HG02623 (cell line): ENCODE data around the gene PYGO2.

Experiments
- ATAC-seq: cut with Tn5 transposase; IDR thresholded peaks from one replicate; pipeline ENCODE4 v1.9.1; 2021; ENCODE audit warnings: moderate library complexity; ENCODE audit not compliant: unreplicated experiment

PYGO2 gene

DNA sequence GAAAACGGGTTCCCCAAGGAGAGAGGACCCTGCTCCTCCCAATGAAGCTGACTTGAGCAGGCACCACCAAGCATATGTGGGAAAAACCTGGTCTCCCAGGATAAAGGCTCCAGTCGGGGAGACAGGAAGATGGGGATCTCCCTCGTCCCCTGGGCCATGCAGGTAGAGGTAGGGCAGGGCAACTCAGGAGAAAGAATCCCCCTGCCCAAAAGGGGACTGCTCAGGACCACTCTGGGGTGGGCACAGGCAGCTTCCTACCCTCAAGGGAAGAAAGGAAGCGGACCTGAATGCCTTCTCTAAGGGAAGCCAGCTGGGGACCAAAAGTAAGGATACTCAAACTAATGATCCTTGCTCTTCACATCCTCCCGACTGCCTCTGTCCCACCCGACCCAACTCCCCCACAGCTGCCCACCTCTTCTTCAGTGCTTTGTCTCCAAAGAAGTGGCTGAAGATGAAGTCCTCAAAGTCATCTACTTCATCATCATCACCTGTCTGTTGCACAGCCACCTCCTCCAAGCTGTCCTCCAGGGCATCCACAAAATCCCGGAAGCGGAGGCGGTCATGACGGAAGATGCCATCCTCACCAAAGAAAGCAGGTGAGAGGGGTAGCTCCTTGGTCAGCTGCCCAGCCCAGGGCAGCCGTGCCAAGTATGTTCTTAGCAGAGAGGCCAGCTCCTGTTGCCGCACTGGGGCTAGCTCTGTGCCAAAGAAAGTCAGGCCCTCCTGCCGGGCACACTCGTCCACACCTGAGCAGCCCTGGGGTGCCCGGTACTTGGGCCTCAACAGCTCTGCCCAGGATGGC is 16.2 kb downstream of the PYGO2 start:
- no peak for ATAC-seq

DNA sequence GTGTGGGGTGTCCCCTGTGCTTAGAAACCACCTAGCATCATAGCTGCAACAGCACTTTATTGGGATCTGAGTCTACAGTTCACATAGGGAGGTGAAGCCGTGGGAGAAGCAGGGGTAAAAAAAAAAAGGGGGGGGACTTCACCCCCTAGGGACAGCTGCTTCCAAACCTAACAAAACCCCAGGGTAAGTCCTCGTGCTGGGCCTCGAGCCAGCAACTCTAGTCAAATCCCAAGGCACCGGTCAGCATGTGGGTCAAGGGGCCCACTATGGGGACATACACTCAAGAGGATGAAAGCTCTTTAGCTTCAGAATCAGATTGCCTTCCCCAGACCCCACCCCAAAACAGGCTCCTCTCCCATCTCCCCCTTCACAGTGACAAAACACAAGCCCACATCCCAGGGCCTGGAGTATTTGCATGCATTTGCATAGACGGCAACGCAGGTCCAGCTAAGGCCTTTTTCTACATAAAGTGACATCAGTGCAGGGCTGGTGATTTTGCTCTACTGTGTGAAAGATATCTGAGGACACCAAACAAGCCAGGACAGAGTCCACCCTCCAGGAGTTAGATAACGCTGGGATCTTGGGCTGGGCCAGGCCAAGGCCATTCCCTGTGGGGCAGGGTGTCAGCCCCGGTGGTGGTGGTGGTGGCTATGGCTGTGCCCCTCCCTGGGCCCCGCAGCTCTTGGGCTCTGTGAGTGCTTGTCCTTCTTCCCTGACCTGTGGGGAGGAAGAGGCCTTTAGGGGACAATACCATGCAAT is 17.0 kb downstream of the PYGO2 start:
- no peak for ATAC-seq

DNA sequence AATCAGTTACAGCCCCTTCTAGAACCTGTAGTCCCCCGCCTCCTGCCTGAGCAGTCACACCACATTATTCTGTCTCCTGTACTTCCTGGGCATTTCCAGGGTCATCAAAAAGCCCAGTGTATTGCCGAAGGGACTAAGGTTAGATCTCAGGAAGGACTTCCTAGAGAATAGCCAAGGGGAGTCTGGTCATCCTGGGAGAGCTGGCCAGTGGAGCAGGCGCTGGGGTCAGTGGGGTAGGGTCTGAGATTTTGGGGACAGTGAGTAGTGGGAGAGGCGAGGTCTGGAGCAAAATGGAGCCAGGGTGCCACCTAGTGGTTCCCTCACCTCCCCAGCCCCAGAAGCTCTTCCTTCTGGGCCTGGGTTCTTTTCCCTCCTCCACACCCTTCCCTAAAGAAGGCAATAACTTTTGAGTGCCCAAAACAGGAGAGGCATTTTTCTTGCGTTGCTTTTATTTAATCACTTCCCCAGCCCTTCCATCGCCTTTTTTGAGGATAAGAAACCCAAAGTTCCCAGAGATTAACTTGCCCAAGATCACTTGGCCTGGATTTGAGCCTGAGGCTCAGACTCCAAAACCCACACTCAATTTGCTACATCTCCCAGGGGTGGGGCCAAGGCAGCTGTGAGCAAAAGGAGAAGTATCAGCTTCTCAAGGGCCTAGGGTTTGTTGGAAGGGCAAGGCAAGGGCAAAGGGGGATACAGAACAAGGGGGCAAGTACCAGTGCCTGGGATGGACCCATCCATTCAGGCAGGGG is 17.8 kb downstream of the PYGO2 start:
- no peak for ATAC-seq

DNA sequence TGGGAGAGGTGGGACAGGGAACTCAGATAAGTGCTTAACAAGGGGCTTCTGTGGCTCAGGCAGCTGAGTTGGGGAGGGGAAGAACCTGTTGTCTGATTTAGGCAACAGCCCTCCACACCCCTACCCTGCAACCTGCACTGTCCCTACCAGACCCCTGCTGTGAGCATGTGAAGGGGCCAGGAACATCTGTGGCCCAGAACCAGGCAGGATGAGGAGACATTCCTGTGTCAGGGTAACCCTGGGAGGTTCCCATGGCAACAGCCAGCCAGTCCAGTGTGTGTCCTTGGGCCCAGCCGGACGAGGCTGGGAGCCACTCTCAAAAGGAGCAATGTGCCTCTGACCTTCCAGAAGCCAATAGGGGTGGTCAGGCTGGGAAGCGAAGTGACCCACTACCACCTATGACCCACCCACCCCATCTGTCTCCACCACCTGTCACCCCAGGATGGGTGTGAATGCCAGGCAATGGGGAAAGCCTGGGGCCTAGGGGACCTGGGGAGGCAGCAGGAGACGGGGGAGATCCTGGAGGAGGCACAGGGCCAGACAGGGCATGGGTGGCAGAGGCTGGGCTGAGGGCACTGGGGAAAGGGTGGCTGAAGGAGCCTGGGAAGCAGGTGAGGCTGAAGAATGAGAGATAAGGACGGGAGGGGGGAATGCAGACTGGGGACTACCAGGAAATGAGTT is 20.1 kb downstream of the PYGO2 start:
- no peak for ATAC-seq

DNA sequence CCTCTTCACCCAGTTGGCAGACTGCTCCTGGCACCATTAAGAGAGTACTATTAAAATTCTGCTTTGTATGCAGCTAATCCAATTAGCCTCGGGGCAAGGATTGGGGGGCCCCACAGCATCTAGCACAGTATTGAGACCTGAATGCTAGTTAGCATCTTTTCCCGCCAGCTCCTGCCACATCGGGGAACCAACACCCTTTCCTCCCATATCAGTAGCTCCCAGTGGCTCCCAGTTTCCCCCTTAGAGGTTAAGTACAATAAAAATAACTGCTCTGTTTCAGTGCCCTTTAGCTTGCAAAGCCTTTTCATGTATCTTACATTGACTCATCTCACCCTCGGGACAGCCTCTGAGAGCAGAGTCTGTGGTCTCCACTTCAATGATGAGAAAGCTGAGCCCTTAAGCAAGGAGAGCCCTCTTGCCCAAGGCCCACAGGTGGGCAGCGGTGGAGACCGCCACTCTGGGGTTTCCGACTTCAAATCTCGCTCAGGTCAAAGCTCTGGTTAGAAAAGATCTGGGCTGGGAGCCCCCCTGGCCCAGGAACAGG is 20.9 kb downstream of the PYGO2 start:
- ATAC-seq: no peak

DNA sequence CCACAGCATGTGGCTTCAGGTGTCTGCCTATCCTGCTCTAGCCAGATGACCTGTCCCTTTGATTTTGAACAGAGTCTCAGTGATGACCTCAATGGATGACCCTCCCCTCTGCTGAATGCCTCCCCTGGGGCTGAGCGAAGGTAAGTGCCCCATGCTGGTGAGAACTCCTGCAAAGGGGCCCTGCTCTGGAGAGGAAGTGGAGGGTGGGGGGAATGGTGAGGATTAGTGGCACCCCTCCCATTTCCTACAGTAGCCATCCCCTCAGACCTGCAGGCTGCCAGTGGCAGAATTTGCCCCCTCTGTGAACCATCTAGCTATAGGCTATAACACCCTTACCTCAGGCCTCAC is 21.4 kb downstream of the PYGO2 start:
- ATAC-seq: no peak

DNA sequence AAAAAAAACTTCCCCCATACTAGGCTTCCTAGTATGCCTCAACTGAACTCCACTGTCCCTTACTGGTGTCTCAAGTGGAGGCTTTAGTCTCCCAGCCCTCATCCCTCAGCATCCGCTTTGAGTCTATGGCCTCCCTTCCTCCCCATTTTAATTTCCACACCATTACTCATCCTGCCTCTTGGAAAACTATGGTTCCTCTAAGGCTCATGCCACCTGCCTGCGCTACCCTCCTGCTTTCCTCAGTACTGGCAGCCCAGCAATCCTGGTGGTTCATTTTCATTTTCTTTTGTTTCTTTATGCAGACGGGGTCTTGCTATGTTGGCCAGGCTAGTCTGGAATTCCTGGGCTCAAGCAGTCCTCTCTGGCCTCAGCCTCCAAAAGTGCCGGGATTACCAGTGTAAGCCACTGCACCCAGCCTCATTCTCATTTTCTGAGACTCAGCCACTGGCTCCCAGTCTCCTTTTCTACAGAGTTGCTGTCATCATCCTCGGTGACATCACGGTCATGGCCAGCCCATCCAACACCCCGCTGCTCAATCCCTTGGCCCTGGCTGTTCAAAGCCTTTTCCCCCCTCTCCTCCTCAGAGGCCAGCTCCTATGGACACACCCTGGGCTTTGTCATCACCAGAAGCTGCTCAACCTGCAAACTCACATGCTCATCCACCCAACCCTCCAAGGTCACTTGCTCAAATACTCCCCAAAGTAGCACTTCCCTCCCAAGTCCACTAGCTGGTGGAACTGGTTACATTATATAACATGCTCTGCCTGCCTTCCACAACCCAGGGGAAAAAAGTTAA is 22.8 kb downstream of the PYGO2 start:
- no peak for ATAC-seq

DNA sequence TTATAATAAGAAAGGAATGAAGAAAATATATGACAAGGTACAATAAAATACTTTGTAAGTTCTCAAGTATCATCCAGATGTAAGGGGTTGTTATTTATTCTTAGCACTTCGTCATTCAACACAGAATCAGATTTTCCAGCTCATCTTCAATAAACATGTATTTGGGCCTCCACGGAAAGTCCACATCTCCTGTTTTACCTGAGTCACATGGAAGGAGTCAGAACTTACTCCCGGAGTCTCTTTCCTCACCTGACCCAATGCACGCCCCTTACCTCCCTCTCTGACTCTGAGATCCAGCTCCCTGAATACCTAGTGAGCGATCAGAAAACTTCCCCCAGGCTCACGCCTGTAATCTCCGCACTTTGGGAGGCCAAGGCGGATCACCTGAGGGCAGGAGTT is 23.6 kb downstream of the PYGO2 start:
- no peak for ATAC-seq

DNA sequence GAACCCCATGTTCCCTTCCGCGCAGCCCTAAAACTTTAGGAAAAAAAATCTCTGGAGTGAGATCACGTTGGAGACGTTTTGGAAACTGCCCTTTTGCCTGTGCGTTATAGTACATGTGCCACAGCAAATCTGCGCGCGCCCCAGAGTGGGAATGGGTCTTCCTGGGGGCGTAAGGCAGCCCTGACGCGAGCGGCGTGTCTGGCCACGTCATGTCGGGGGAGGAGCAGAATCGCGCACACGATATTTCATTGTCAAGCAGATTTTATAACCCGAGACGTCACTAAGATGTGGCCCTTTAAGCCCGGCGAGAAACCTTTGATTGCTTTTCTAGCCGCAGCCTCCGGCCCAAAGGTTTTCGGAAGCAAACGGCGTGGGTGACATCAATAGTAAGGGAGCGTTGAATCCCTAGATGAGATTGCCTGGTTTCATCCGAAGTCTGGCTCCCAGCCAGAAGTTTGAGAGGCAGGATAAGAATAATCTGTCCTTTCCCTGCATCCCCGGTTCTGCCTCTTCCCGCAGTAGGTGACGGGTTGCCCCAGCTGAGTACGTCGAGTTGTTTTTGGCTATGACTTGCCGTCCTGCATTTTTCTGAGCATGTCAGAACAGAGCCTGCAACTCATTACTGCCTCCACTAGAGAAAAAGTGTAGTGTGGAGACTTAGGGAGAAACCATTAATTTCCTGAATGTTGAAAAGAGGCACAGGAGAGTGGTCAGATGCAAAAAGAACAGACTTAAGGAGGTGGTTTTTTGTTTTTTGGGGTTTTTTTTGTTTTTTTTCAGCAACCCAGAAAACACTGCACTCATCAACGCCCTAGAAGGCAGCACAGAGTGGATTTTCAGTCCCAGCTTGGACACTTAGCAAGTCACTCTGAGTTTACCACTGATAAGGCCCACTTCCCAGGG is 24.2 kb downstream of the PYGO2 start:
- ATAC-seq: peak; percentile 67

DNA sequence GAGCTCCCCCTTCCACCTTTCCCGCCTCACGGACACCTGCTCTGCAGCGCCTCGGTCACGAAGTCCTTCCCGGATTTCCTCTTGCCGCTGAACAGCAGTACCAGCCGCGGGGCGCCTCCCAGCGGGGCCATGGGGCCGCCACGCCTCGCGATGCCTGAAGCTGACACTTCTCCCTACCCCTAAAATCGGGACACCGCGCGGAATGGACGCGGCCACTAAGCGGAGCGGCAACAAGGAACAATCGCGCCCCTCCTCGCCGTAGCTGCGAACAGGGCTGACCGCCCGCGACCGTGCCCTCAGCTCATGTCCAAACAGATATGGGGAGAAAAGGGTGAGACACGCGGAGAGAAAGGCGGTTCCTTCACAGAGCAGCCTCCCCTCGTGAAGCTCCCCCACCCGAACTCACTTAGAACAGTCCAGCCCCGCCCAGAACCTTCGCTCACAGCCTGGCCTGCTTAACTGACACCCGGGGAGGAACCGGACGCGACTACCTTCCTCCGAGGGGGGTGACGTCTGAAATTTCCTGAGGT is 25.0 kb downstream of the PYGO2 start, which contains the start of gene PMVK:
Gene PMVK, minus strand, starts transcription at position 165 of the 530 bp plus-strand sequence. Its CDS starts 34 bp downstream, at position 131.
- peak; percentile 73 for ATAC-seq

DNA sequence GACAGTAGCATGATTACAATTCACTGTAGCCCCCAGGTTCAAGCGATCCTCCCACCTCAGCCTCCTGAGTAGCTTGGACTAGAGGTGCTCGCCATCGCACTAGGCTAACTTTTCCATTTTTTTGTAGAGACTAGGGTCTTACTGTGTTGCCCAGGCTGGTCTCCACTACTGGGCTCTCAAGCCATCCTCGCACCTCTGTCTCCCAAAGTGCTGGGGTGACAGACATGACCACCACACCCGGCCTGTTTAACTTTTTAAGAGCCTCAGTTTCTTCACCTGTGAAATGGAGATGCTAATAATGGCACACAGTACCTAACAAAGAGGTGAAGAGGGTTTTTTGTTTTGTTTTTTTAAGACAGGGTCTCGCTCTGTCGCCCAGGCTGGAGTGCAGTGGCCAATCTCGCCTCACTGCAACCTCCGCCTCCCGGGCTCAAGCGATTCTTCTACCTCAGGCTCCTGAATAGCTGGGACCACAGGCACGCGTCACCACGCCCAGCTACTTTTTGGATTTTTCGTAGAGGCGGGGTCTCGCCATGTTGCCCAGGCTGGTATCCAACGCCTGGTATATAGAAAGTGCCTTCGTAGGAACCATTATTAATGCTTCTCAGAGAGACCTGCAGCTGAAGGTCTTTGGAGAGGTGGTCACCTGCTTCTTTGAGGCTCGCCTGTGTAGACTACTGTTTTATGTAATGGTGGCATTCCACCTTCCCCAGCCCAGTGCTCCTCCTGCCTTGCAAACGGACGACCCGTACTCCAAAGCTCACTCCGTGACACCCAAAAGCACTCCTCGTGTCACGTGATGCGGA is 25.6 kb downstream of the PYGO2 start:
- ATAC-seq: no peak

DNA sequence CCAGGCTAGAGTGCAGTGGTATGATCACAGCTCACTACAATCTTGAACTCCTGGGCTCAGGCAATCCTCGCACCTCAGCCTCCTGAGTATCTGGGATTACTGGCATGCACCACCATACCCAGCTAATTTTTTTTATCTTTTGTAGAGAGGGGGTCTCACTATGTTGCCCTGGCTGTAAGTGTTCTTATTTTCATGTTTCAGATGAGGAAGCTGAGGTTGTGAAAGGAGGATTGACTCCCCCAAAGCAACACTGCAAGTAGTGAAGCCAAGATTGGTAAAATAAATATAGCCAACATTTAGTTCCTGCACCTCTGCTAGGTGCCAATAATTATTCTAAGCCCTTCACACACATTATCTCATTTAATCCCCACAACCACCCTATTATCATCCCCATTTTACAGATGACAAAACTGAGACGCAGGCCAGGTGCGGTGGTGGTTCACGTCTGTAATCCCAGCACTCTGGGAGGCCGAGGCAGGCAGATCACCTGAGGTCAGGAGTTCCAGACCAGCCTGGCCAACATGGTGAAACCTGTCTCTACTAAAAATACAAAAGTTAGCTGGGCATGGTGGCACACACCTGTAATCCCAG is 27.1 kb downstream of the PYGO2 start:
- no peak for ATAC-seq

DNA sequence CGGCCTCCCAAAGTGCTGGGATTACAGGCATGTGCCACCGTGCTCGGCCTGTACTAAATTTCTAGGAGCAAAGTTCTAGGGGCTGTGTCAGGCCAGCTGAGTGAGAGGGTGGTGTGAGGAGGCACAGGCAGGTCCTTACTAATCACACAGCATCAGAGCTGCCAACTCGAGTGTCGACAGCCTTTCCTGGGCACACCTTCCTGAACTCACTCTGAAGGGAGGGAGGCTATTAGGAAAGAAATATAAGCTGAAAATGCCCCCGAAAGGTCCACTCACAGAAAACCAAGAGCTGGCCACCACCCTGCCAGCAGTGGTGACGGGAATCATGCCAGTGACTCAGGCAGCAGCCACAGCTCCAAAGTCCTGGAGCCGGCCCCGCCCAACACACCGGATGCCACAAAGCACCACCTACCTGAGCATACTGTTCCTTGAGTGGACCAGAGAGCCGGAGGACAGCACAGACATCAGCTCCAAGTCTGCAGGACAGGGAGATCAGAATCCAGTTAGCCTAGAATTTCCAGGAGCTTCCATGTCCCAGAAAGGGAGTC is 29.6 kb downstream of the PYGO2 start:
- ATAC-seq: no peak

DNA sequence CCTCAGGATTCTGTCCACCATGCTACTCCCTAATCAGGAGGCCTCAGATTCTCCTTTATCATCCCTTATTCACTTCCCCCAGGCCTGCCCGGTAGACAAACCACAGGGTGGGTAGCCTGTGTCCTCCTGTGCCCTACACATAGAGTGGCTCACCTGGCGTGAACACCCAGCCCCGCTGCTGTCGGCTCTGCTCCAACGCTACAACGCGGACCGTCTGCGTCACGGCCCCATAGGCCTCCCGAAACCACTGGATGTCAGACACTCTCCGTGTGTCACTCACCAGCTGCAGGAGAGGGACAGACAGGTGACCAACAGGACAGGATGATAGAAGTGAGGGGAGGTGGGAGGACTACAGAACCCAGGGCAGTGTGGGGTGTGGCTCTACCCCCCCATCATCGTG is 35.4 kb downstream of the PYGO2 start:
- no peak for ATAC-seq

DNA sequence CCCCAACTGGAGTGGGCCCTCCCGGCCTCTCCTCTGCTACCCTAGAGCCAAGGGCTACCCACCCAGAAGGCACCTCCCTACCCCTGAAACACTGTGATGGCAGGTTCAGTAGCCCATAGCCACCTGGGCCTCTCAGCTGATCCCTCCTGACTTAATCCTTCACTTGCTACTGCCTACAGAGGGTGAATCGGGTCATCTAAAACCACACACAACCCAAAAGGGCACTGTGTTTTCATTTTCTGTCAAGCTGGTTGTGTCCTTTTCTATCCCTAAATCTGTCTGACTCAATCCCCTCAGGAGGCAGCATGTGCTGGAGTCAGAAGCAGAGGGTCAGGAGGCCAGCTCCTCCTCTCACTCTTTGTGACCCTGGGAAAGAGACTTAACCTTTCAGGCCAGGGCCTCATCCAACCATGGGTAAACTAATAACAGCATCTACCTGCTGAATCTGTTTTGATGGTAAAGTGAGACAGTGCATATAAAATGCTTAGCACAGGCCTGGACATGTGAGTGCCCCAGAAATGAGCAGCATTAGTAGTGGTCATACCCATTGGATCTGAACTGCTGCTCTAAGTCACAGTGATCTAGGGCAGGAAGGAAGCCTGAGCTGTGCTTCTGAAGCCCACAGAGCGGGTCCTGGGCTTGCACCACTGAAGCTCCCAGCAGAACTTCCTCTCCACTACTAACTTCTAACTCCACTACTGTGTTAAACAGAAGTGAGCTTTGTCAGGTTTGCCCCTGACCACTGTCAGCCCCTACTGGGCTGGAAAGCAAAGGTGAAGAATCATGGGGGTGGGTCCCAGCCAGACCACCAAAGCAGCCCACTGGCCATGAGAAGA is 36.0 kb downstream of the PYGO2 start:
- no peak for ATAC-seq

DNA sequence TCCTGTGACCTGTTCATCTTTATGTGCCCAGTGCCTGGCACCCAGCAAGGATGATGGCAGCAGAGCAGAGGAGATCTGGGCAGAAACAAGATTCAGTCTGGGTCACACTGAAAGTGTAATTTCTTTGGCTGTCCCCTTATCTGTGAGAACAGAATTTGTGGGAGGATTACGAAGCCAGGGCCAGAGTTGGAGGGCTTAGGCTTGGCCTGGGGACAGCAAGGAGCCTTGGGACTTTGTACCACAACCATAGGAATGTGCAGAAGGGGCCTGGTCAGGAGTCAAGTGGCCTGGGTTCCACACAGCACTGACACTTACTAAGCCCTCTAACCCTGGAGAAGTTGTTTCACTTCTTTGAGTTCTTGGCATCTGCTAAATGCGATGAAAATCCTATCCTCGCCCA is 37.9 kb downstream of the PYGO2 start:
- ATAC-seq: no peak
